Measurements from ENCODE around the gene NECAB3. TPM values are rescaled to one million over a fixed set of nuclear protein-coding genes. Genes with fewer than 3 reads are reported as not detected.

NECAB3 gene
- total RNA-seq, 1 experiment from 2014 or later, result 105 TPM

- H3K27me3 ChIP-seq (replicated peaks; ENCODE audit: control insufficient read depth, insufficient read depth, low read length), result no peaks in the 10 kb centered on the region
- CTCF ChIA-PET, result interaction anchor here (0.5 to 3.2 kb wide), 5 partner anchors 22 to 245 kb away, joined by 3 to 21 read pairs (median 4); partner anchors contain the start of gene ACTL10
- TF ChIP-seq, protein P1, sequence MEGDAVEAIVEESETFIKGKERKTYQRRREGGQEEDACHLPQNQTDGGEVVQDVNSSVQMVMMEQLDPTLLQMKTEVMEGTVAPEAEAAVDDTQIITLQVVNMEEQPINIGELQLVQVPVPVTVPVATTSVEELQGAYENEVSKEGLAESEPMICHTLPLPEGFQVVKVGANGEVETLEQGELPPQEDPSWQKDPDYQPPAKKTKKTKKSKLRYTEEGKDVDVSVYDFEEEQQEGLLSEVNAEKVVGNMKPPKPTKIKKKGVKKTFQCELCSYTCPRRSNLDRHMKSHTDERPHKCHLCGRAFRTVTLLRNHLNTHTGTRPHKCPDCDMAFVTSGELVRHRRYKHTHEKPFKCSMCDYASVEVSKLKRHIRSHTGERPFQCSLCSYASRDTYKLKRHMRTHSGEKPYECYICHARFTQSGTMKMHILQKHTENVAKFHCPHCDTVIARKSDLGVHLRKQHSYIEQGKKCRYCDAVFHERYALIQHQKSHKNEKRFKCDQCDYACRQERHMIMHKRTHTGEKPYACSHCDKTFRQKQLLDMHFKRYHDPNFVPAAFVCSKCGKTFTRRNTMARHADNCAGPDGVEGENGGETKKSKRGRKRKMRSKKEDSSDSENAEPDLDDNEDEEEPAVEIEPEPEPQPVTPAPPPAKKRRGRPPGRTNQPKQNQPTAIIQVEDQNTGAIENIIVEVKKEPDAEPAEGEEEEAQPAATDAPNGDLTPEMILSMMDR (IDR thresholded peaks at IDR 0.05; ENCODE audit: insufficient read depth in 1 of 2, low read depth in 1 of 2, low read length in 1 of 2, severe bottlenecking in 1 of 2, unreplicated experiment in 1 of 2), result no peak
- peaks cover 48% of the 10 kb centered on the region for H3K4me1 Mint-ChIP-seq (ENCODE audit: low read depth, unreplicated experiment)
- POLR2A ChIA-PET, result interaction anchor here (0.6 to 1.1 kb wide), 2 partner anchors 15 to 31 kb away, joined by 3 to 4 read pairs; partner anchors contain the start of gene PXMP4
- intact Hi-C loops (cut with micrococcal nuclease; ENCODE audit: unreplicated experiment), result loop anchor here (5.0 kb wide), 2 partner anchors 123 to 303 kb away; partner anchors contain the start of genes CHMP4B and RALY
- H3K4me3 ChIP-seq (ENCODE audit: low read depth, low read length), result no peak overlapping the region
- H3K27ac Mint-ChIP-seq (ENCODE audit: unreplicated experiment), result peak overlapping the region; percentile 55
- BruUV-seq (replicated peaks), result no TSS peak
- peaks cover 46% of the 10 kb centered on the region for H3K4me1 ChIP-seq
- no peaks in the 10 kb centered on the region for H3K27me3 Mint-ChIP-seq (ENCODE audit: insufficient read depth, unreplicated experiment)
- H3K36me3 ChIP-seq (ENCODE audit: control insufficient read depth, insufficient read depth, low read length), result no peaks in the 10 kb centered on the region
- peak; percentile 87 to 89 for DNase-seq
- no peaks in the 10 kb centered on the region for H3K9me3 ChIP-seq
- peak overlapping the region; percentile 27 for H3K4me3 Mint-ChIP-seq (ENCODE audit: unreplicated experiment)
- no peaks in the 10 kb centered on the region for H3K9me3 Mint-ChIP-seq (ENCODE audit: unreplicated experiment)
- H3K36me3 Mint-ChIP-seq (ENCODE audit: insufficient read depth, unreplicated experiment), result peaks cover 12% of the 10 kb centered on the region
Observed at GRCh38 chr20:33688938-33689424, 14.8 kb upstream of the NECAB3 start.

DNA sequence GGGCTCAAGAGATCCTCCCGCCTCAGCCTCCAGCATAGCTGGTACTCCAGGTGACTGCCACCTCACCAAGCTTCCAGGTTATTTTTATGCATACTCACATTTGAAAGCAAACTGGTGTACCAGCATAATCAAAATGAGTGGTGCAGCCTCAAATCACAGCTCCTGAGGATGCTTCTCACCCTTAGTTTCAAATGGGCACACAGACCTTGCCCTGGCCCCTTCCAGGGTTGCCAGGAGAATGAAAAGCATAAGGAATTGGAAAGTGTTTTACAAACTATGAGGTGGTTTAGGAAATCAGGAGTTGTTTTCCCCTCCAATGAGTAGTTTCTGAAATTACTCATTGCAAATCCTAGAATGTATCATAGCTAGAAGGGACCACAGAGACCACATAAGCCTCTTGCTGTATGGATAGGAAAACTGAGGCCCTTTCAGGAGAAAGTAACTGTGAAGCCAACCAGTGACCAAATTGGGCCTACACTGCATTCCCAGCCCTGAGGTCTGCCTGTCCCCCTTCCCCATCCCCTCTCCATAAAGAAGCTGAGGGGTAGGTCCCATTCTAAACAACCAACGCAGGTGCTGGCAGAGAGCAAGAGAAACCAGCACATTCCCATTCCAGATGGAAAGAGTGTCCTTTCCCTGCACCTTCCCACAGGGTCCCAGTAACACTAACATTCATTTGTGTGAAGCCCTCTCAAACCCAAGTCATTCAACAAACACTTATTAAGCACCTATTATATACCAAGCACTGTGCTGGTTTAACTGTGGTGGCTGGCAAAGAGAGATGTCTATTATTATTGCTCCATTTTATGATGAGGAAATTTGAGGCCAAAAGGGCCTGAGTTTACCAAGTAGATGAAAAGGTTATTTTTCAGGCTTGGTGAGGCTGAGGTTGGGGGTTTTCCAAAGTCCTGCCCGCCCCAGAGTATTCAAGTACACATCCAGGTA, 14.0 kb upstream of the NECAB3 start:
- Mint-ChIP-seq H3K27me3 (ENCODE audit: insufficient read depth, unreplicated experiment) (no peaks in the 10 kb centered on the region), H3K4me1 (ENCODE audit: low read depth, unreplicated experiment) (peaks cover 48% of the 10 kb centered on the region), H3K9me3 (ENCODE audit: unreplicated experiment) (no peaks in the 10 kb centered on the region), H3K27ac (ENCODE audit: unreplicated experiment) (peak overlapping the region; percentile 55), H3K4me3 (ENCODE audit: unreplicated experiment) (peak overlapping the region; percentile 27), H3K36me3 (ENCODE audit: insufficient read depth, unreplicated experiment) (peaks cover 14% of the 10 kb centered on the region)
- TF ChIP-seq, protein P1 (IDR thresholded peaks at IDR 0.05; ENCODE audit: insufficient read depth in 1 of 2, low read depth in 1 of 2, low read length in 1 of 2, severe bottlenecking in 1 of 2, unreplicated experiment in 1 of 2), result no peak
- intact Hi-C loops (cut with micrococcal nuclease; ENCODE audit: unreplicated experiment), result loop anchor here (2.0 to 5.0 kb wide), 3 partner anchors 21 to 304 kb away; partner anchors contain the start of genes ACTL10, CHMP4B and RALY
- peaks cover 46% of the 10 kb centered on the region for H3K4me1 ChIP-seq
- H3K27me3 ChIP-seq (replicated peaks; ENCODE audit: control insufficient read depth, insufficient read depth, low read length), result no peaks in the 10 kb centered on the region
- BruUV-seq (replicated peaks), result no TSS peak
- H3K4me3 ChIP-seq (ENCODE audit: low read depth, low read length), result no peak overlapping the region
- POLR2A ChIA-PET, result interaction anchor here (0.6 to 1.1 kb wide), 2 partner anchors 14 to 32 kb away, joined by 3 to 4 read pairs (median 3); partner anchors contain the start of gene PXMP4
- CTCF ChIA-PET, result interaction anchor here (0.7 to 3.2 kb wide), 4 partner anchors 21 to 44 kb away, joined by 4 to 21 read pairs (median 6); partner anchors contain the start of gene ACTL10
- H3K9me3 ChIP-seq, result no peaks in the 10 kb centered on the region
- H3K36me3 ChIP-seq (ENCODE audit: control insufficient read depth, insufficient read depth, low read length), result no peaks in the 10 kb centered on the region
- no peak for DNase-seq

- Histone ChIP-seq H3K4me1 (peaks cover 46% of the 10 kb centered on the region), H3K27me3 (replicated peaks; ENCODE audit: control insufficient read depth, insufficient read depth, low read length) (no peaks in the 10 kb centered on the region), H3K36me3 (ENCODE audit: control insufficient read depth, insufficient read depth, low read length) (no peaks in the 10 kb centered on the region), H3K9me3 (no peaks in the 10 kb centered on the region), H3K4me3 (ENCODE audit: low read depth, low read length) (no peak overlapping the region)
- H3K4me1 Mint-ChIP-seq (ENCODE audit: low read depth, unreplicated experiment), result peaks cover 51% of the 10 kb centered on the region
- no TSS peak for BruUV-seq (replicated peaks)
- peak overlapping the region; percentile 68 for H3K4me3 Mint-ChIP-seq (ENCODE audit: unreplicated experiment)
- peaks cover 22% of the 10 kb centered on the region for H3K36me3 Mint-ChIP-seq (ENCODE audit: insufficient read depth, unreplicated experiment)
- DNase-seq, result no peak
- H3K27me3 Mint-ChIP-seq (ENCODE audit: insufficient read depth, unreplicated experiment), result no peaks in the 10 kb centered on the region
- no peaks in the 10 kb centered on the region for H3K9me3 Mint-ChIP-seq (ENCODE audit: unreplicated experiment)
- TF ChIP-seq, protein P1 (IDR thresholded peaks at IDR 0.05; ENCODE audit: insufficient read depth in 1 of 2, low read depth in 1 of 2, low read length in 1 of 2, severe bottlenecking in 1 of 2, unreplicated experiment in 1 of 2), result no peak
- H3K27ac Mint-ChIP-seq (ENCODE audit: unreplicated experiment), result peak overlapping the region; percentile 55
- intact Hi-C loops (cut with micrococcal nuclease; ENCODE audit: unreplicated experiment), result loop anchor here (2.0 to 5.0 kb wide), 3 partner anchors 21 to 305 kb away; partner anchors contain the start of genes ACTL10, CHMP4B and RALY
- CTCF ChIA-PET, result interaction anchor here (1.0 to 3.2 kb wide), 2 partner anchors 20 to 41 kb away, joined by 6 to 21 read pairs; partner anchors contain the start of gene ACTL10
- POLR2A ChIA-PET, result no interaction called here
Observed at GRCh38 chr20:33687370-33687915, 13.2 kb upstream of the NECAB3 start.

All from Caco-2 (cell line).